Keratinocyte (primary cell): Measurements from ENCODE around the gene FRMD6. TPM values are rescaled to one million over a fixed set of nuclear protein-coding genes. Genes with fewer than 3 reads are reported as not detected.

Source experiments
- DNase-seq: peaks from one replicate; pipeline ENCODE4 v3.0.0-alpha.2; 2011; ENCODE audit warnings: low read depth, missing footprints, low spot score
- FAIRE-seq: peaks from 2 replicates; lab custom pipeline; 2011; peaks lifted over from hg19 to GRCh38; lab: Jason Lieb, UNC
- H2AFZ ChIP-seq: 2 replicates; pipeline ENCODE4 v1.6.0; 2012; ENCODE audit warnings: low read length, control low read depth, inconsistent platforms; ENCODE audit not compliant: control insufficient read depth
- H3K27ac ChIP-seq: 2 replicates; pipeline ENCODE4 v1.5.1; 2011; ENCODE audit warnings: low read length; ENCODE audit not compliant: control insufficient read depth, insufficient read depth
- H3K27me3 ChIP-seq: 3 replicates; pipeline ENCODE4 v1.6.0; 2011; ENCODE audit warnings: low read length; ENCODE audit not compliant: control insufficient read depth, insufficient read depth; ENCODE audit errors: extremely low read depth
- H3K36me3 ChIP-seq, 2 experiments: 2 replicates in 1 of 2; 3 replicates in 1 of 2; pipeline ENCODE4 v1.5.1; 2011; ENCODE audit warnings: low read length in 2 of 2, mild to moderate bottlenecking in 1 of 2; ENCODE audit not compliant: control insufficient read depth in 2 of 2, insufficient read depth in 2 of 2; ENCODE audit errors: extremely low read depth in 1 of 2
- H3K4me1 ChIP-seq: 3 replicates; pipeline ENCODE4 v1.5.1; 2011; ENCODE audit warnings: low read length; ENCODE audit not compliant: control insufficient read depth, insufficient read depth; ENCODE audit errors: extremely low read depth
- H3K4me2 ChIP-seq: 3 replicates; pipeline ENCODE4 v1.6.0; 2011; ENCODE audit warnings: low read depth, low read length; ENCODE audit not compliant: control insufficient read depth, insufficient read depth; ENCODE audit errors: extremely low read depth
- H3K4me3 ChIP-seq, 3 experiments: fragments of 200-600 bp in 1 of 3; sonication (generic) in 1 of 3; 2 replicates in 2 of 3; 3 replicates in 1 of 3; pipeline ENCODE4 v1.5.1; 2011 to 2016; ENCODE audit warnings: low read length in 3 of 3, mild to moderate bottlenecking in 3 of 3, control low read depth in 2 of 3, inconsistent platforms in 1 of 3, low read depth in 1 of 3, mixed read lengths in 1 of 3, mixed run types in 1 of 3, moderate library complexity in 1 of 3; ENCODE audit not compliant: control insufficient read depth in 2 of 3, insufficient read depth in 2 of 3; ENCODE audit errors: extremely low read depth in 1 of 3
- H3K79me2 ChIP-seq: 2 replicates; pipeline ENCODE4 v1.6.0; 2012; ENCODE audit warnings: low read length; ENCODE audit not compliant: control insufficient read depth, insufficient read depth
- H3K9ac ChIP-seq: 3 replicates; pipeline ENCODE4 v1.6.0; 2011; ENCODE audit warnings: low read length; ENCODE audit not compliant: control insufficient read depth, insufficient read depth; ENCODE audit errors: extremely low read depth
- H3K9me1 ChIP-seq: 3 replicates; pipeline ENCODE4 v1.6.0; 2011; ENCODE audit warnings: low read length; ENCODE audit not compliant: control insufficient read depth, insufficient read depth; ENCODE audit errors: extremely low read depth
- H3K9me3 ChIP-seq: 2 replicates; pipeline ENCODE4 v1.5.1; 2012; ENCODE audit warnings: low read depth, low read length; ENCODE audit not compliant: control insufficient read depth
- H4K20me1 ChIP-seq: 3 replicates; pipeline ENCODE4 v1.6.0; 2011; ENCODE audit warnings: low read length; ENCODE audit not compliant: control insufficient read depth, insufficient read depth; ENCODE audit errors: extremely low read depth
- EZH2 ChIP-seq: IDR thresholded peaks from one replicate; pipeline ENCODE4 v1.6.1; 2012; ENCODE audit warnings: inconsistent platforms, mild to moderate bottlenecking, low read length, moderate library complexity
- dilution Hi-C: fragments of 300-500 bp; cut with MboI; formaldehyde crosslinking; loops from one replicate; pipeline ENCODE4 v1.7.0; 2020; ENCODE audit warnings: low sequenced_read_pairs; ENCODE audit not compliant: extremely low pct_ligation_motif_present
- polyA plus RNA-seq, 5 experiments: library from polyadenylated mRNA; depleted of rRNA in 3 of 5; stranded (reverse) in 3 of 5; stranded (forward) in 1 of 5; unstranded in 1 of 5; fragments of >200 nt; gene quantifications; 1 replicate in 1 of 5; 2 replicates in 3 of 5; 3 replicates in 1 of 5; pipeline versions ENCODE4 v1.2.1 to v1.2.3, GENCODE V29; 2011 to 2012; ENCODE audit warnings: missing spikeins in 2 of 5, low read depth in 1 of 5, low replicate concordance in 1 of 5
- TF ChIP-seq, protein P1 (sequence below), 3 experiments: IDR thresholded peaks in 1 of 3; conservative IDR thresholded peaks in 1 of 3; optimal IDR thresholded peaks in 1 of 3; 2 replicates in 2 of 3; 3 replicates in 1 of 3; pipeline versions ENCODE3 to v1.5.1; 2011; ENCODE audit warnings: low read length in 3 of 3, mild to moderate bottlenecking in 3 of 3, moderate library complexity in 2 of 3, control low read depth in 1 of 3, inconsistent platforms in 1 of 3; ENCODE audit not compliant: insufficient read depth in 2 of 3; ENCODE audit errors: extremely low read depth in 1 of 3

Gene FRMD6
- polyA plus RNA-seq, 1 donor (not counting 4 experiments of a cell fraction or from before 2014, with no cell fraction given): 120 TPM

DNA sequence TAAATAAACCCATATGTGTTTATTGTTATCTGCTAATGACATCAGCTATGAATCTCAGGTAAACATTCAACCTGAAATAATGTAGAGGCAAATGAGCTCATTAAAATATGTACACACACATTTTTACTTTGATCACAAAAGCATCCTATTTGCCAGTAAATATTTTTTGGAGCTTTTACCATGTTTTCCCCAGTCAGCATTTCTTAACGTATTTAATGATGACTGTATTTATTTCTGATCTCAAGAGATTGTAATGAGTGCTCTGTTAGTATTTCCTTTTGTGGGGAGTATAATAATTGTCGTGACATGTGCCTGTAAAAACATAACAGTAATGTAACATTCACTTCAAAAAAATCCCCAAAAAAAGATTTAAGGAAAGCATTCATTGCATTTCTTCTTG, 52.1 kb downstream of the FRMD6 start:
- DNase-seq (no peak), FAIRE-seq (no peak)
- Histone ChIP-seq H3K79me2 (peaks cover 13% of the 10 kb centered on the region), H4K20me1 (peaks cover 2% of the 10 kb centered on the region), H3K36me3 (peaks cover 29 to 61% of the 10 kb centered on the region in 2 experiments), H3K9me3 (no peaks in the 10 kb centered on the region), H2AFZ (no peak overlapping the region), H3K27me3 (no peaks in the 10 kb centered on the region), H3K4me2 (no peak overlapping the region), H3K9ac (no peak overlapping the region), H3K9me1 (peaks cover 3% of the 10 kb centered on the region), H3K27ac (no peak overlapping the region), H3K4me1 (no peaks in the 10 kb centered on the region), H3K4me3 (no peak overlapping the region)
- TF ChIP-seq EZH2: no peak
- TF ChIP-seq, protein P1, sequence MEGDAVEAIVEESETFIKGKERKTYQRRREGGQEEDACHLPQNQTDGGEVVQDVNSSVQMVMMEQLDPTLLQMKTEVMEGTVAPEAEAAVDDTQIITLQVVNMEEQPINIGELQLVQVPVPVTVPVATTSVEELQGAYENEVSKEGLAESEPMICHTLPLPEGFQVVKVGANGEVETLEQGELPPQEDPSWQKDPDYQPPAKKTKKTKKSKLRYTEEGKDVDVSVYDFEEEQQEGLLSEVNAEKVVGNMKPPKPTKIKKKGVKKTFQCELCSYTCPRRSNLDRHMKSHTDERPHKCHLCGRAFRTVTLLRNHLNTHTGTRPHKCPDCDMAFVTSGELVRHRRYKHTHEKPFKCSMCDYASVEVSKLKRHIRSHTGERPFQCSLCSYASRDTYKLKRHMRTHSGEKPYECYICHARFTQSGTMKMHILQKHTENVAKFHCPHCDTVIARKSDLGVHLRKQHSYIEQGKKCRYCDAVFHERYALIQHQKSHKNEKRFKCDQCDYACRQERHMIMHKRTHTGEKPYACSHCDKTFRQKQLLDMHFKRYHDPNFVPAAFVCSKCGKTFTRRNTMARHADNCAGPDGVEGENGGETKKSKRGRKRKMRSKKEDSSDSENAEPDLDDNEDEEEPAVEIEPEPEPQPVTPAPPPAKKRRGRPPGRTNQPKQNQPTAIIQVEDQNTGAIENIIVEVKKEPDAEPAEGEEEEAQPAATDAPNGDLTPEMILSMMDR (optimal IDR thresholded peaks at IDR 0.05 in 1 of 3, IDR thresholded peaks at IDR 0.05 in 1 of 3, conservative IDR thresholded peaks at IDR 0.05 in 1 of 3; ENCODE audit: extremely low read depth in 1 of 3, insufficient read depth in 2 of 3, low read length in 3 of 3): no peak
- dilution Hi-C loops: no loop called here

DNA sequence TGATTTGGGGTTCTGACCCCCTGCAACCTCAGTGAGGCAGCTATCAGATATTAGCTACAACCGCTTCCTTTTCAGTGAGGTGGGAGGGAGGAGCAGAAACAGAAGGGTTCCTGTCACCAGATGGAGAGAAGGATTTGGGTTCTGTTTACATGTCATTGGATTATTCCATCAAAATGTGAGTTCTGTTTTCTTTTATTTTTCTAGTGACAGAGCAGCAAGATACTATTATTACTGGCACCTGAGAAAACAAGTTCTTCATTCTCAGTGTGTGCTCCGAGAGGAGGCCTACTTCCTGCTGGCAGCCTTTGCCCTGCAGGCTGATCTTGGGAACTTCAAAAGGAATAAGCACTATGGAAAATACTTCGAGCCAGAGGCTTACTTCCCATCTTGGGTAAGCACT, 52.8 kb downstream of the FRMD6 start:
- DNase-seq: no peak
- Histone ChIP-seq H3K4me2 (no peak overlapping the region), H3K9ac (no peak overlapping the region), H3K9me3 (no peaks in the 10 kb centered on the region), H3K4me1 (no peaks in the 10 kb centered on the region), H3K79me2 (peaks cover 14% of the 10 kb centered on the region), H3K4me3 (no peak overlapping the region), H3K36me3 (peaks cover 25 to 68% of the 10 kb centered on the region in 2 experiments), H3K9me1 (peaks cover 3% of the 10 kb centered on the region), H4K20me1 (peaks cover 2% of the 10 kb centered on the region), H3K27me3 (no peaks in the 10 kb centered on the region), H3K27ac (no peak overlapping the region), H2AFZ (no peak overlapping the region)
- TF ChIP-seq, protein P1 (optimal IDR thresholded peaks at IDR 0.05 in 1 of 3, IDR thresholded peaks at IDR 0.05 in 1 of 3, conservative IDR thresholded peaks at IDR 0.05 in 1 of 3; ENCODE audit: extremely low read depth in 1 of 3, insufficient read depth in 2 of 3, low read length in 3 of 3): no peak
- no peak for TF ChIP-seq EZH2
- dilution Hi-C loops: no loop called here
- FAIRE-seq: no peak
